ENCODE results near the gene BBIP1. TPM values are rescaled to one million over a fixed set of nuclear protein-coding genes. Genes with fewer than 3 reads are reported as not detected.

Gene BBIP1
- total RNA-seq (10 to 100 TPM; 22.2 to 64.2 (median 44.6) TPM), polyA plus RNA-seq (10 to 100 TPM; 31.5 to 32.5 TPM), total RNA-seq (20.1 reads per million, percentile 50 among the genes with 10 or more reads in this experiment)

DNA sequence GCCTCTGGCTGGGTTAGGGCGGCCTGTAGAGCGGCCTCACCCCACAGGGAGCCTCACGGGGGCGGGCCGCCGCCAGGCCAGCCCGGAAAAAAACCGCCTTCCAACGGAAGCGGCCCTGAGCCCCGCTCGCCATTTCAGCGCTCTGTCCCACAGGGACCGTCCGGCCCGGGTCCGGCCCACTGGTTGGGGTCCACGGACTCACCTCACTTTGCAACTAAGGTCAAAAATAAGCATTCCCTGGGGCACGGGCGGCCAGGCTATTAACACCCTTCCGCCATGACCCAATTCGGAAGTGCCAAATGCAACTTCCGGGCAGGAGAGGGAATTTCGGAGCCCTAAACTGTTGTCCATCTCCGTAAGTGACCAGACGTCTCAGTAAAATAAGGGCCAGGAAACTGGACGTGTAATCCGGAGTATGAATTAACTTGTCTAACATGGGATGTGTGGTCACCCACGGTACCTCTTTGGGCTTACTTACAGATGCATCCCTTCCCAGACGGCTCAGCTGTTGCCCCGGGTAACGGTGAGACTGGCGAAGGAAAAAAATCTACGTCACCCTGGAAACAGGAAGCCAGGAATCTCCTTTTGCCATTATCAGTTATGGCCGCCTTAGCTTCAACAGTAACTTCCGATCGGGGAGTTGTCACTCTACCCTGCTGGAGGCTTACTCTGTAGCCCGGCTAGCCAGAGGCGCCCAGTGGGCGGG lies at the start of gene BBIP1:
Gene BBIP1 (minus strand): TSS at position 538 of the 706 bp plus-strand sequence. CDS start 1,023 bp downstream, outside the sequence.
- no peaks in the 10 kb centered on the region for H3K27me3 Mint-ChIP-seq
- DNase-seq: peak in 4 of 9 donors; percentile 70 to 98 (median 90)
- ChIA-PET POLR2A (interaction anchor here (0.6 to 2.0 kb wide), 22 partner anchors 9 to 710 kb away, joined by 3 to 10 read pairs (median 3); no protein-coding TSS in a partner anchor), CTCF (interaction anchor here (0.8 to 1.4 kb wide), 2 partner anchors 21 to 37 kb away, joined by 3 to 6 read pairs; no protein-coding TSS in a partner anchor)
- Histone ChIP-seq H3K4me3 (ENCODE audit: low read length) (peak within 1 kb of the TSS; percentile 97), H3K27me3 (ENCODE audit: control insufficient read depth in 2 of 2, insufficient read depth in 2 of 2, low read length in 2 of 2) (no peaks in the 10 kb centered on the region), H3K4me1 (ENCODE audit: control insufficient read depth in 2 of 2, insufficient read depth in 2 of 2, low read length in 2 of 2) (peaks cover 7 to 17% of the 10 kb centered on the region in 2 donors), H3K27ac (ENCODE audit: low read depth, low read length) (peak within 1 kb of the TSS; percentile 100), H3K9me3 (ENCODE audit: control insufficient read depth in 2 of 3, low read length in 3 of 3) (no peaks in the 10 kb centered on the region), H3K36me3 (ENCODE audit: control insufficient read depth in 2 of 3, insufficient read depth in 3 of 3, low read length in 3 of 3) (peaks cover 0 to 11% (median 0%) of the 10 kb centered on the region in 3 experiments)
- peaks cover 0 to 7% (median 4%) of the 10 kb centered on the region in 5 donors for H3K36me3 Mint-ChIP-seq
- H3K4me1 Mint-ChIP-seq: peaks cover 24 to 66% (median 59%) of the 10 kb centered on the region in 7 donors
- H3K27ac Mint-ChIP-seq: peak within 1 kb of the TSS; percentile 97 to 100 (median 99)
- ATAC-seq: peak; percentile 63
- intact Hi-C loops (cut with micrococcal nuclease): loop anchor here (1.0 to 5.0 kb wide), 25 partner anchors 10 to 1529 kb away; partner anchors contain the start of genes DUSP5 (in 2 of the 2), SMC3 (in 2 of the 2), ADRA2A (in 1 of the 2) and PDCD4 (in 1 of the 2)
- no peaks in the 10 kb centered on the region for H3K9me3 Mint-ChIP-seq
- peak within 1 kb of the TSS; percentile 86 to 100 (median 98) for H3K4me3 Mint-ChIP-seq

DNA sequence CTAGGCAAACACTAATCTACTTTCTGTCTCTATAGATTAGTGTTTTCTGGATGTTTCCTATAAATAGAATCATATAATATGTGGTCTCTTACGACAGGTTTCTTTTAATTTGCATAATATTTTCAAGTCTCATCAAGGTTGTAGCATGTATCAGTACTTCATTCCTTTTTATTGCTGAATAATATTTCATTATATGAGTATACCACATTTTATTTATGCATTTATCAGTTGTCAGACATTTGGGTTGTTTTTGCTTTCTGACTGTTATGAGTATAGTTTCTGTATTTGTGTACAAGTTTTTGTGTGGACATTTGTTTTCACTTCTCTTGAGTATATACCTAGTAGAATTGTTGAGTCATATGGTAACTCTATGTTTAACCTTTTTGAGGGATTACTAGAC lies 48.7 kb upstream of the BBIP1 start:
- ATAC-seq (no peak), DNase-seq (no peak)
- H3K4me1 ChIP-seq (ENCODE audit: control insufficient read depth in 2 of 2, insufficient read depth in 2 of 2, low read length in 2 of 2): peaks cover 6 to 9% of the 10 kb centered on the region in 2 donors
- no peak overlapping the region for H3K4me3 Mint-ChIP-seq
- no peaks in the 10 kb centered on the region for H3K27me3 ChIP-seq (ENCODE audit: control insufficient read depth in 2 of 2, insufficient read depth in 2 of 2, low read length in 2 of 2)
- H3K4me3 ChIP-seq (ENCODE audit: low read length): no peak overlapping the region
- ChIA-PET CTCF (no interaction called here), POLR2A (interaction anchor here (0.9 kb wide), 1 partner anchor 9 kb away, joined by 3 read pairs; no protein-coding TSS in a partner anchor)
- intact Hi-C loops (cut with micrococcal nuclease): loop anchor here in 1 of 2 donors (2.0 kb wide), 1 partner anchor 13 kb away; no protein-coding TSS in a partner anchor
- H3K36me3 Mint-ChIP-seq: peaks cover 0 to 32% (median 11%) of the 10 kb centered on the region in 5 donors
- no peaks in the 10 kb centered on the region for H3K9me3 Mint-ChIP-seq
- H3K9me3 ChIP-seq (ENCODE audit: control insufficient read depth in 2 of 3, low read length in 3 of 3): no peaks in the 10 kb centered on the region
- H3K27ac ChIP-seq (ENCODE audit: low read depth, low read length): no peak overlapping the region
- H3K27me3 Mint-ChIP-seq: no peaks in the 10 kb centered on the region
- H3K36me3 ChIP-seq (ENCODE audit: control insufficient read depth in 2 of 3, insufficient read depth in 3 of 3, low read length in 3 of 3): no peaks in the 10 kb centered on the region
- H3K27ac Mint-ChIP-seq: no peak overlapping the region
- peaks cover 16 to 84% (median 77%) of the 10 kb centered on the region in 7 donors for H3K4me1 Mint-ChIP-seq

DNA sequence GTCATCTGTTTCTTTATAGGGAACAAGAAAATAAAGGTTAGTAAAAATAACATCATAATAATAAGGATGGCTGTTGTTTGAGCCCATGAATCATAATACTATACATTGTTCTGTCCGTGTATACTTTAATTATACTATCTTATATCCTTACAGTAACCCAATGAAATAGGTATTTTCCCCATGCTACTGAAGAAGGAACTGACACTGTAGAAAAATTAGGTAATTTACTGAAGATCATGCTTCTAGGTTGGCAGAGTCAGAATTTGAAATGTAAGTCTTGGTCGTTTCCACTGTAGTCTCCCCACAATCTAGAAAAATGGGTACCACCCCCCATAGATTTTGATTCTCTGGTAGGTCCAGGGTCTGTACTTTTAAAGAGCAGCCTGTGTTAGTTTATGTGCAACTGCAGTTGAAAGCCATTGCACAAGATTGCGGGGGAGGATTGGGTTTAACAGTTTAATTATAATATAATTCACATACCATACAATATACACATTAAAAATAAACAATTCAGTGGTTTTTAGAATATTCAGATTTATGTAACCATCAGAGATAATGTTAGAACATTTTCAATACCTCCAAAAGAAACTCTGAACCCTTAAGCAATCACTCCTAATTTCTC lies 48.1 kb upstream of the BBIP1 start:
- CTCF ChIA-PET: no interaction called here

GRCh38 chr10:110966146-110966545 lies 47.2 kb upstream of the BBIP1 start:
- Histone ChIP-seq H3K9me3 (ENCODE audit: control insufficient read depth in 2 of 3, low read length in 3 of 3) (no peaks in the 10 kb centered on the region), H3K4me1 (ENCODE audit: control insufficient read depth in 2 of 2, insufficient read depth in 2 of 2, low read length in 2 of 2) (peaks cover 4 to 6% of the 10 kb centered on the region in 2 donors), H3K4me3 (ENCODE audit: low read length) (no peak overlapping the region), H3K27ac (ENCODE audit: low read depth, low read length) (no peak overlapping the region), H3K36me3 (ENCODE audit: control insufficient read depth in 2 of 3, insufficient read depth in 3 of 3, low read length in 3 of 3) (no peaks in the 10 kb centered on the region), H3K27me3 (ENCODE audit: control insufficient read depth in 2 of 2, insufficient read depth in 2 of 2, low read length in 2 of 2) (no peaks in the 10 kb centered on the region)
- H3K36me3 Mint-ChIP-seq: peaks cover 0 to 35% (median 10%) of the 10 kb centered on the region in 5 donors
- H3K9me3 Mint-ChIP-seq: no peaks in the 10 kb centered on the region
- peaks cover 15 to 86% (median 74%) of the 10 kb centered on the region in 7 donors for H3K4me1 Mint-ChIP-seq
- H3K27me3 Mint-ChIP-seq: no peaks in the 10 kb centered on the region
- peak overlapping the region in 4 of 10 donors; percentile 7 to 23 (median 17) for H3K4me3 Mint-ChIP-seq
- ATAC-seq (no peak), DNase-seq (no peak)
- no peak overlapping the region for H3K27ac Mint-ChIP-seq
- intact Hi-C loops (cut with micrococcal nuclease): loop anchor here in 1 of 2 donors (2.0 kb wide), 1 partner anchor 15 kb away; no protein-coding TSS in a partner anchor
- CTCF ChIA-PET: no interaction called here
- POLR2A ChIA-PET: no interaction called here

More for the DNA sequence above, 48.1 kb upstream of the BBIP1 start:
- H3K27me3 ChIP-seq (ENCODE audit: control insufficient read depth in 2 of 2, insufficient read depth in 2 of 2, low read length in 2 of 2): no peaks in the 10 kb centered on the region
- H3K27ac ChIP-seq (ENCODE audit: low read depth, low read length): no peak overlapping the region
- peaks cover 0 to 35% (median 10%) of the 10 kb centered on the region in 5 donors for H3K36me3 Mint-ChIP-seq
- H3K4me3 Mint-ChIP-seq: peak overlapping the region in 1 of 10 donors; percentile 14
- no peaks in the 10 kb centered on the region for H3K9me3 ChIP-seq (ENCODE audit: control insufficient read depth in 2 of 3, low read length in 3 of 3)
- H3K27me3 Mint-ChIP-seq: no peaks in the 10 kb centered on the region
- no peak for ATAC-seq
- H3K4me3 ChIP-seq (ENCODE audit: low read length): no peak overlapping the region
- H3K4me1 ChIP-seq (ENCODE audit: control insufficient read depth in 2 of 2, insufficient read depth in 2 of 2, low read length in 2 of 2): peaks cover 6 to 9% of the 10 kb centered on the region in 2 donors
- no peaks in the 10 kb centered on the region for H3K9me3 Mint-ChIP-seq
- H3K36me3 ChIP-seq (ENCODE audit: control insufficient read depth in 2 of 3, insufficient read depth in 3 of 3, low read length in 3 of 3): no peaks in the 10 kb centered on the region
- intact Hi-C loops (cut with micrococcal nuclease): loop anchor here in 1 of 2 donors (2.0 kb wide), 1 partner anchor 14 kb away; no protein-coding TSS in a partner anchor
- no peak overlapping the region for H3K27ac Mint-ChIP-seq
- H3K4me1 Mint-ChIP-seq: peaks cover 15 to 84% (median 77%) of the 10 kb centered on the region in 7 donors
- POLR2A ChIA-PET: no interaction called here
- no peak for DNase-seq

GRCh38 chr10:110965216-110965615 lies 46.2 kb upstream of the BBIP1 start:
- DNase-seq: no peak
- H3K4me1 Mint-ChIP-seq: peaks cover 8 to 85% (median 71%) of the 10 kb centered on the region in 7 donors
- H3K27ac ChIP-seq (ENCODE audit: low read depth, low read length): no peak overlapping the region
- ATAC-seq: no peak
- H3K27me3 Mint-ChIP-seq: no peaks in the 10 kb centered on the region
- H3K36me3 ChIP-seq (ENCODE audit: control insufficient read depth in 2 of 3, insufficient read depth in 3 of 3, low read length in 3 of 3): no peaks in the 10 kb centered on the region
- peak overlapping the region in 2 of 10 donors; percentile 5 to 14 for H3K4me3 Mint-ChIP-seq
- intact Hi-C loops (cut with micrococcal nuclease): loop anchor here in 1 of 2 donors (2.0 kb wide), 1 partner anchor 16 kb away; no protein-coding TSS in a partner anchor
- no peaks in the 10 kb centered on the region for H3K27me3 ChIP-seq (ENCODE audit: control insufficient read depth in 2 of 2, insufficient read depth in 2 of 2, low read length in 2 of 2)
- no peaks in the 10 kb centered on the region for H3K9me3 ChIP-seq (ENCODE audit: control insufficient read depth in 2 of 3, low read length in 3 of 3)
- H3K36me3 Mint-ChIP-seq: peaks cover 0 to 28% (median 8%) of the 10 kb centered on the region in 5 donors
- peaks cover 0 to 6% of the 10 kb centered on the region in 2 donors for H3K4me1 ChIP-seq (ENCODE audit: control insufficient read depth in 2 of 2, insufficient read depth in 2 of 2, low read length in 2 of 2)
- no peak overlapping the region for H3K4me3 ChIP-seq (ENCODE audit: low read length)
- ChIA-PET POLR2A (no interaction called here), CTCF (no interaction called here)
- peak overlapping the region in 1 of 9 donors; percentile 0 for H3K27ac Mint-ChIP-seq
- H3K9me3 Mint-ChIP-seq: no peaks in the 10 kb centered on the region

DNA sequence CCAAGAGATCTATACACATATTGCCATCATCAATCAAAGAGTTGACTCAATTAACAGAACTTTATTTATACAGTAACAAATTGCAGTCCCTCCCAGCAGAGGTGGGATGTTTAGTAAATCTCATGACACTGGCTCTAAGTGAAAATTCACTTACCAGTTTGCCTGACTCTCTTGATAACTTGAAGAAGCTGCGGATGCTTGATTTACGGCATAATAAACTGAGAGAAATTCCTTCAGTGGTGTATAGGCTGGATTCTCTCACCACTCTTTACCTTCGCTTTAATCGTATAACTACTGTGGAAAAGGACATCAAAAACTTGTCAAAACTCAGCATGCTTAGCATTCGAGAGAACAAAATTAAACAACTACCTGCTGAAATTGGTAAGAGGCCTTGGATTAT lies 45.7 kb upstream of the BBIP1 start:
- Histone ChIP-seq H3K27me3 (ENCODE audit: control insufficient read depth in 2 of 2, insufficient read depth in 2 of 2, low read length in 2 of 2) (no peaks in the 10 kb centered on the region), H3K4me1 (ENCODE audit: control insufficient read depth in 2 of 2, insufficient read depth in 2 of 2, low read length in 2 of 2) (peaks cover 0 to 6% of the 10 kb centered on the region in 2 donors), H3K4me3 (ENCODE audit: low read length) (no peak overlapping the region), H3K36me3 (ENCODE audit: control insufficient read depth in 2 of 3, insufficient read depth in 3 of 3, low read length in 3 of 3) (no peaks in the 10 kb centered on the region), H3K9me3 (ENCODE audit: control insufficient read depth in 2 of 3, low read length in 3 of 3) (no peaks in the 10 kb centered on the region), H3K27ac (ENCODE audit: low read depth, low read length) (no peak overlapping the region)
- ChIA-PET POLR2A (no interaction called here), CTCF (no interaction called here)
- Mint-ChIP-seq H3K27ac (peak overlapping the region in 2 of 9 donors; percentile 0 to 16), H3K4me1 (peaks cover 6 to 85% (median 68%) of the 10 kb centered on the region in 7 donors), H3K27me3 (no peaks in the 10 kb centered on the region), H3K9me3 (no peaks in the 10 kb centered on the region), H3K4me3 (peak overlapping the region in 3 of 10 donors; percentile 14 to 42 (median 33)), H3K36me3 (peaks cover 0 to 24% (median 8%) of the 10 kb centered on the region in 5 donors)
- DNase-seq: no peak
- intact Hi-C loops (cut with micrococcal nuclease): loop anchor here in 1 of 2 donors (2.0 kb wide), 1 partner anchor 16 kb away; no protein-coding TSS in a partner anchor
- ATAC-seq: no peak
